NCI-H187 (cell line): Measurements from ENCODE around the gene PBLD.

Experiments
- DNase-seq, 2 experiments: peaks; one replicate each; lab custom pipeline; 2025; lab: John Stamatoyannopoulos, UW

PBLD gene

DNA sequence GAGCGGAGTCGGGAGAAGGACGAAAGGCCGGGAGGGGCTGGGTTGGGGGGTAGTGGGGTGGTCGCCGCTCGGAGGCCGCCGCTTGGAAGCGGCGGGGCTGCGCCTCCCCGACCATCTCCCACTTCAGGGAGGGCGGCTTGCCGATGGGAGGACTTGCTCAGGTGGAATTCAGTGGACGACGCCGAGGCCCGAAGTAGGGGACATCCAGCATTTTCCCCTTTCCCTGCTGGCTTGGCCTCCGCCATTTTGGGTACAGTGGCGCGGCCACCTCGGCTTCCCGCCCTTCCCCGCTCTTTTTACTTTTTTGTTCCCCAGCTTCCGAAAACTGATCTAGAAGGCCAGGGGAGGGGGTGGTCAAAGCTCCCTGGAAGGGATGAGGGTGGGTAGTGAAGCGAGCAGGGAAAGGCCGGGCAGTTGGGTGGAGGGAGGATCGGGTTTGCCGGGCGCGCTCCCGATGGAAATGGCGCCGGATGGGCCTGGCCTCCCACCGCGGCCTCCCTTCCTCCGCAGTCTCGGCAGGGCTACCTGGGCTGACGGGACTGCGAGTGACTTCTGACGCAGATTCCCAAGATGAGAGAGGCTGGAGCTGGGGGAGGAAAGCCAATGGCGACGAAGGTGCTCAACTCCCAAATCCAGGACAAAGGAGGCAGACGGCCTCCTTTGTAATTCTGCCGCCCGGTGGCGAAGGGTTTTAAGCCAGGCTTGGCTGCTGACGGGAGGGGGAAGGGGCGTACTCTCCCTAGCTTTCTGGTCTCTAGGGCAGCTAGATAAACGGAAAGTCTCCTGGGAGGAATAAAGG is at the start of gene PBLD:
Gene PBLD (minus strand): TSS at position 670 of the 799 bp plus-strand sequence. CDS start 26,084 bp downstream, outside the sequence.
- DNase-seq, result peak; percentile 33 to 69

GRCh38 chr10:68371604-68372003 is 38.9 kb upstream of the PBLD start:
- DNase-seq, result no peak

- no peak for DNase-seq
Measured at GRCh38 chr10:68367121-68367520, 34.4 kb upstream of the PBLD start.

DNA sequence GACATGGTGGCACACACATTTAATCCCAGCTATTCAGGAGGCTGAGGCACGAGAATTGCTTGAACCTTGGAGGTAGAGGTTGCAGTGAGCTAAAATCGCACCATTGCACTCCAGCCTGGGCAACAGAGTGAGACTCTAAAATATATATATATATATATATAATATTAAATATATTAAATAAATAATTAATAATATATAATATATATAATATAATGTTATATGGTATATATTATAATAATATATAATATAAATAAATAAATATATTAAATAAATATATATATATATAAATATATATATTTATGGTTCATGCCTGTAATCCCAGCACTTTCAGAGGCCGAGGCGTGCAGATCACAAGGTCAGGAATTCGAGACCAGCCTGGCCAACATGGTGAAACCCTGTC is 33.9 kb upstream of the PBLD start:
- DNase-seq, result no peak

GRCh38 chr10:68365611-68366010 is 32.9 kb upstream of the PBLD start:
- DNase-seq, result no peak

- no peak for DNase-seq
Measured at GRCh38 chr10:68364101-68364886, 31.6 kb upstream of the PBLD start.

GRCh38 chr10:68362590-68362989 is 29.9 kb upstream of the PBLD start:
- no peak for DNase-seq

GRCh38 chr10:68359189-68359588 is 26.5 kb upstream of the PBLD start:
- DNase-seq, result no peak

DNA sequence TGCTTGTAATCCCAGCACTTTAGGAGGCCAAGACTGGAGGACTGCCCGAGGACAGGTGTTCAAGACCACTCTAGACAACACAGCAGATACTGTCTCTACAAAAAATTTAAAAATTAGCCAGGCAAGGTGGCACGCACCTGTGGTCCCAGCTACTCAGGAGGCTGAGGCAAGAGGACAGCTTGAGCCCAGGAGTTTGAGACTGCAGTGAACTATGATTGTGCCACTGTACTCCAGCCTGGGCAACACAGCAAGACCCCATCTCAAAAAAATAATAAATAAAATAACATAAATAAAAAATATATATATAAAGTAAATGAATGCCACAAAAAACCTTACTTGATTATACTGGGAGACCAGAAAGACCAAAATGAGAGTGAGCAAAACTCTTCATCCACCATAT is 20.8 kb upstream of the PBLD start:
- DNase-seq, result no peak

GRCh38 chr10:68348265-68348741 is 15.6 kb upstream of the PBLD start:
- DNase-seq, result no peak

- DNase-seq, result no peak
Measured at GRCh38 chr10:68346774-68347173, 14.0 kb upstream of the PBLD start.

DNA sequence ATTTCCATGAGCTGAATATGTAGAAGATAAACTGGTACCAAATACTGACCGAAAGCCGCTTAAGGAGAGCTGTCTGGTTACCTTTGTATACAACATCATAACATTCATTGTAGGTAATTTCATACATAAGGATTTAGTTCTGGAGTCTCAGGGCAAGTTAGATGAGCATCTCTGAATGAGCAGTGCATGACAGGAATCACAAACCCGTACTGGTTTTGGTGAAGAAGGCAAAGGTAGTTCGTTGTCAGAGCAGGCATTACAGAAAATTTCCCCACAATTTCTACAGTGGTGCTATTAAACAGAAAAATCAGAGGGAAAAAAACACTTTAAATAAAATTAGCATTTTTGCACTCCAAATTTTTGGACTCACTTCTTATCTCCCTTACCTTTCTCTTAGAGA is 12.9 kb upstream of the PBLD start:
- no peak for DNase-seq

- no peak for DNase-seq
Measured at GRCh38 chr10:68342909-68343516, 10.3 kb upstream of the PBLD start.

DNA sequence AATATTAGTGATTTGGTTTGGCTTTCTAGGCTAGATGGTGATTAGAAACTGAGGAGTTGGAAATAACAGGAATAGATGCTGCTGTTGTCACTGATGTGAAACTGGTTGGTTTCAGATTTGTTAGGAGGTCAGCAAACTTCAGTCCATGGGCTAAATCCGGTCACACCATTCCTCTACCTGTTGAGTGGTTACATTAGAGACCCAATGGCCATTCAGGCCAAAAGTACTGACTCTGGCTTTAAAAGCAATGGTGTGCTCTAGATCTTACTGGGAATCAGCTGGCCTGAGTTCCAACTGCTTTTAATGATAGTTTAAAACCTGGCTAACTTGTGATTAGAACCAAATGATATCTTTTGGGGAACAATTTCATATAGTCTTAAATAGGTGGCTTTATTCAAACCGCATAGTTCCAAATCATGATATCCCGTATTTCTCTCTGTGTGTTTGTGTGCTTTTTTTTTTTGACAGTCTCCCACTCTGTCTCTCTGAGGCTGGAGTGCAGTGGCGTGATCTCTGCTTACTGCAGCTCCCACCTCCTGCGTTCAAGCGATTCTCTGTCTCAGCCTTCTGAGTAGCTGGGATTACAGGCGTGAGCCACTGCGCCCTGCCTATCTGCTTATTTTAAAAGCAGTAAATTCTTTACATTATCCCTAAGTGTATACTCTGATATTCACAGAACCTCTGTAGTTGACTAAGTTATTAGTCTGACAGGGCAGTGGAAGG is 7.8 kb upstream of the PBLD start:
- no peak for DNase-seq

GRCh38 chr10:68336754-68337351 is 4.1 kb upstream of the PBLD start:
- DNase-seq, result no peak

DNA sequence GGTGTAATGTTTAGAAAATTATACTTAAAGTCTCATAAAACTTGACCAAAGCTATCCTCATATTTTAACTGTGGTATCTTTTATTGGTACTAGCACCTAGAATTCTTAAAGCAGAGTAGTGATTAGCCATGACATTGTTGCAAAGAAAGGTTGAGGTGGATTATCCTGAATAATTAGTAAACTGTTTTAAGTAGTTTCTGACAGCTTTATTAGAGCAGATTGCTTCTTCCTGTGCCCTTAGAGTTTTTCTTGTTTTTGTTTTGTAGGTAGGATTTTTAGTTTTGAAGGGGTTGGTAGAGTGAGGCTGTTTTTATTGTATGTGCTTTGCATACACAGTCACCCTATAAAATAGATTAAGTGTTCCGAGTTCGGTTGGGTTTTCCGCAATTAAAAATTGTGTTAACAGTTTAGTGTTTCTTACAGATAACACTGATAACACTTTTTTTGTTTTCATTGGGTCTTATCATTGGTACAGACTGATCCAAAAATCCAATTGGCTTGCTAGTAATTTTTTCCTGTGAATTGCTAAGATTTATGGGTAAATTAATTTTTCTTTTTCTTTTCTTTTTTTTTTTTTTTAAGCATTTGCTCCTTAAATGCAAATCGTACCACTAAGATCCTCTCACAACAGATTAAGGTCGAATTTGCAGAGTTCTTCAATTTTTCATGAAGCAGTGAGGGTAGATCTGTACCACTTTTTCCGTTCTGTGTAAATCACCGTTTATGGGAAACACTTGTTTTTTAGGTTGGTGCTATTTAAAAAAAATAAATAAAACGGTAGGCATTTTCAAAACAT is 2.1 kb upstream of the PBLD start:
- DNase-seq, result no peak

DNA sequence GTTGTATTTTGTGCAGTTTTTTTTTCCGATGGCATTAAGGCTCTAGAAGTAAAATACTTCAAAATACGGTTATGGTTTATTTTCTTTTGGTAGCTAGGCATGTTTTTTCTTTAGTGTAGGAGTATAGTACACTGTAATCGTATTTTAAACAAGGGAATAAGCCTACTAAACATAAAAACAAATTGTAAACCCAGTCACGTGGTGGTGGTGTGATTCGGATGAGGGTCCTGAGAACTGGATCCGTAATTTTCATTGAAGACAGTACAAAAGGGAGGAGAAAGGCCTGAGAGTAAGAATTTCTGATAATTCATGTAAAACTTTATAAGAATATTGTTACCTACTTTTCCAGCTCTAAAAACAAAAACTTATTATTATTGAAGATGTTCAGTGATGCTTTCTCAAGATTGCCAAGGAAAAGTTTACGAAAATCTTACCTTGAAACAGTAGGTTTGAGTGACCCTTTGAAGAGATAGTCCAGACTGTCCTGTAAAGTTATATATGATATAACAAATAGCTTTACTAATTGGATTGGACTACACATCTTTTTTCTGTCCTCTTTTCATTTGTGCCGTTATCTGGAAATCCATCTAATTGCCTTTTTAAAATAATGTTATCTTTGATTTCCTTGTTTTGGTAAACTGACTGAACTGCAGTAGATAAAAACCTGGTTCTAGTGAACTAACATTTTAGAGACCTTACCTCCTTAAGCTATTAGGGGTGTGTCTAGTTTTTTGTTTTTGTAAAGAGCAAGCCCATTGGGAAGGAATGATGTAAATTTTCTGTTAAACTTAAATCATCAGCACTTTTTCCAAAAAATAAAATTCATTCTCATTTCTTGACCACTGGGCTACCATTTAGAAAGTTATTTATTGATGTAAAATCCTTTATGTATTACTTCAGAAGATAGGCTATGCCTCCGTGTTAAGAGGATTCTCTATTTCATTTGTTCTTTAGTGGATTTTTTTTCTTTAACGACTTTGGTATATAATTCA is 1.0 kb upstream of the PBLD start:
- no peak for DNase-seq

GRCh38 chr10:68333058-68333395 is 299 bp upstream of the PBLD start:
- DNase-seq, result no peak

DNA sequence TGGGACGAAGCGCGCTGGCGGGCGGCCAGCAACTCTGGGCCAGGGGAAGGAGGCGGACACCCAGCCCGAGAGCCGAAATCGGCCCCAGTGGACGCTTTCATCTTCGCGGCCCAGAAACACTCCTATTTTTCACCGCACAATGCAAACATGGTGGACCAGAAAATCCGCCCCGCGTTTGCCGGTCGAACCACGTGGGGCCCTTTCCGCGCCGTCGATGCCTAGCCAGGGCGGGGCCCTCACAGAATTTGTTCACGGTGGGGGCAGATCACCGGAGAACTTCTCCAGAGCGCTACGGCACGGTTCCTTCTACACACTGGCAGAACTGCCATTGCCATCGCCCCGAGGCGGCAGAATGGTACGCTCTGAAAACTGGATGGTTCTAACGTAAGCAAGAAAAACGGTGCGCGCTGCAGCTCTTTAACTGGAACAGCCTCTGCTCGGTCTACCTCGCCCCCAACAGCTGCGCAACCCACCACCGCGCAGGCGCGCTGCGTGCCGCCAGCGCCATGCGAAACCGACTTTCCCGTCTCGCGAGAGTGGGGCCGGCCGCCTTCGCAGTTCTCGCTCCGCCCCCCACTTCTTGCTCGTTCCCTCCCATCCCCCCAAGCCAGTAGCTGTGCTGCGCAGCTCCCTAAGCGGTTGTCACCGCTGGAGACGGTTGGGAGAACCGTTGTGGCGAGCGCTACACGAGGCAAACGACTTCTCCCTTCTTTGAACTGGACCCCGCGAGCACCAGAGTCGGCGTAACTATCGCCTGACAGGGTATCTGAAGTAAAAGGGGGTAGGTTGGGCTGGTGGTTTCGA is 1.1 kb downstream of the PBLD start, which contains the start of gene HNRNPH3:
Gene HNRNPH3 (plus strand): TSS at position 610 of the 804 bp plus-strand sequence. CDS start 5,158 bp downstream, outside the sequence.
- peak; percentile 92 for DNase-seq
